GM21423 (cell line): Measurements from ENCODE around the gene RPL31.
"Not testable (repeated sequence)": the region's sequence is repeated elsewhere in the genome, so short reads cannot be mapped to it uniquely, and the experiment has no call there.

Experiments
- ATAC-seq: cut with Tn5 transposase; IDR thresholded peaks from one replicate; pipeline ENCODE4 v1.9.1; 2021; ENCODE audit warnings: mild to moderate bottlenecking, moderate library complexity; ENCODE audit not compliant: unreplicated experiment

RPL31 gene

GRCh38 chr2:101023327-101024107 lies 21.4 kb downstream of the RPL31 start:
- no peak for ATAC-seq

DNA sequence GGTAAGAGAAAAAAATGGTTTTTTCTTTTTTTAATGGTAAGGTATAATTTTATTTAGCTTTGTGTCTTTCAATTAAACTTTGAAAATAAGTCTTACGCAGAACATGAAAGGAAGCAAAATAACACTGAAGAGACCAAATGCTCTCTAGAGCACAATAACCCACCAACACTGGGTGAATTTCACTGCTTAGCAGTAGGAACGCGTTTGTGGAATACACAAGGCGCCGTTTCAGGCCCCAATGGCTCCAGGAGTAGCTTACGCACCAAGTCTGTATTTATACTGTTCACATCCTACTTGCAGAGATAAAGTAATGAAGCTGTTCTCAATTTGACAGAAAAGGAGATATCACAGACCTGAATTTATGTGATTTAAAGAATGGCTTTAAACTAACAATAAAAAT lies 23.5 kb downstream of the RPL31 start:
- ATAC-seq, result no peak

DNA sequence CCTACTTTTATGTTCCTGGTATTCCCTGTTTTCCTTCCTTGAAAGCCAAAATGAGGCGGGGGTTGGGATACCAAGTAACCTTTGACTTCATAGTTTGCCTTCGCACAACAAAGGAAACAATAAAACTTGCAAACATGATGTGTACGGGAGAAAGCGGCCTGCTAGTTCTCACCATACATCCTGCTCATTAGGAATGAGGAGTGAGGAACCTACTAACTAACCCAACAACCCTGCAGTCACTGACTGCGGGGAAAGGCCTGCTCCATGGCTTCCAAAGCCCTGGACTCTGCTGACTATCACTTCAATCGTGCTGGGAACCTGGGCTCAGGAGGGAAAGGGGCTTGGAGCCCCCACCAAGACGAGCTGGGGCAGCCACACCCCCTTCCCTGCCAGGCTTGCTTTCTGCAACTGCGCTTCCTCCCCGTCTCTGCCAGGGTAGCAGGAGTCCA lies 24.2 kb downstream of the RPL31 start:
- no peak for ATAC-seq

- no peak for ATAC-seq
These were observed 24.9 kb downstream of the RPL31 start for GRCh38 chr2:101026923-101027469.

DNA sequence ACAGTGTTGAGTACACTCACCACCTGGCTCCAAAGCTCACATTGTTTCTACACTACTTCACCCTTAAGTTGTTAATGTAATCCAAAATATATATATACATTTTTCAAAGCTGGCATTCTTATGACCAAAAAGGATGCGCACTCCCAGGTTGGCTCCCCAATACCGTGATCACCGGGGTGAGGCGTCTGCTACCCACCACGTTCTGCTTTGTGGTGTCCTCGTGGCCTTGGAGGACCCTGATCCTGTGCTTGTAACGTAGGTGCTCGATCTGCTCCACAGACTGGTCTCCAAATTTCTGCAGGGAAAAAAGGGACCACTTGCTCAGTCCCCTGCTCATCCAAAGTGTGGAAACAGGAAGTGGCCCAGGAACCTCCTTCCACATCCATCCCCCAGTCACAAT lies 25.8 kb downstream of the RPL31 start:
- no peak for ATAC-seq

- no peak for ATAC-seq
These were observed 28.9 kb downstream of the RPL31 start for GRCh38 chr2:101030866-101031554.

DNA sequence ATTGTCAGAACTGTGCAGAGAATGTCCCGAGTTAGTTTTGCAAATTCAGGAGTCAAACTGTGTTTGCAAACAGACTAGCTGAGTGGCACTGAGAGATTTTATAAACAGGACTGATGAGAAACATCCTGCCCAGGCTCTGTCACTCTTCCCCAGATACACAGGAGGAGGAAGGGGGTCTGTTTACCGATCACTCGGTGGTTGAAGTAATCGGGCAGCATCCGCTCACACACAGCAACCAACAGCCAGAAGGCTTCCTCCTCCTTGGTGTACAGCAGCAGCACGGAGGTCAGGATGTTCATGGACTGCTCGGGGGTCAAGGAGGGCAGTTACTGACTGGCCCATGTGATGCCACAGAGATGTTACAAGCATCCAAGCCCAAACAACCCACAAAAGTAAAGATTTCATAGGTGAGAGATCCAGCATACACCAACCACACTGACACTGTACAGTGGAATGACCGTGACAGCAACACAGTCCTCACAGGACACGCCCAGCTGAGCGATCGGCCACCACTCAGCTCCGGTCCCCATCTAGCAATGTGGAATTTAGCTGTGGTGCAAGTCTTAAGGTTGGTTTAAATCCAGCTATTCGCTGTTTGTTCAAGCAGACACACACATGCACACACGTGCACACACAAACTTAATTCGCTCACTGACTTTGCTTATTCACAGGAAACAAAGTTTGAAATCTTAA lies 30.1 kb downstream of the RPL31 start:
- ATAC-seq, result no peak

DNA sequence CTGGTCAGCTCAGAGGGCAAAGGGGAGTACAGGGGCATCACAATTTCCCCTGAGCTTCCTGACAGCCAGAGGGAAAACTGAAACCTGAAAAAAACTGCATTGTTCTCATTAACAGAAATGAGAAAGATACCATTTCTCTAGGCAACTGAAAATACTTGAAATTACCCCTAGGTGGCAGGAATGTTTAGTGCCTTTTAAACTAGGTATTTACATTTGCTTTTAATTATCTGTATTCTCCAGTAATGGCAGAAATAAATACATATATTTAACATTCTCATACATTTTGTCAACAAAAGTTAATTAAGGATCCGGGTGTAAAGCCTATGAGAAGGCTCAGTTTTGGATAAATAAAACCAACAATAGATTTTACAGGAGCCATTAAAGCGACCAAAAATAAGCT lies 34.5 kb downstream of the RPL31 start:
- ATAC-seq, result no peak

DNA sequence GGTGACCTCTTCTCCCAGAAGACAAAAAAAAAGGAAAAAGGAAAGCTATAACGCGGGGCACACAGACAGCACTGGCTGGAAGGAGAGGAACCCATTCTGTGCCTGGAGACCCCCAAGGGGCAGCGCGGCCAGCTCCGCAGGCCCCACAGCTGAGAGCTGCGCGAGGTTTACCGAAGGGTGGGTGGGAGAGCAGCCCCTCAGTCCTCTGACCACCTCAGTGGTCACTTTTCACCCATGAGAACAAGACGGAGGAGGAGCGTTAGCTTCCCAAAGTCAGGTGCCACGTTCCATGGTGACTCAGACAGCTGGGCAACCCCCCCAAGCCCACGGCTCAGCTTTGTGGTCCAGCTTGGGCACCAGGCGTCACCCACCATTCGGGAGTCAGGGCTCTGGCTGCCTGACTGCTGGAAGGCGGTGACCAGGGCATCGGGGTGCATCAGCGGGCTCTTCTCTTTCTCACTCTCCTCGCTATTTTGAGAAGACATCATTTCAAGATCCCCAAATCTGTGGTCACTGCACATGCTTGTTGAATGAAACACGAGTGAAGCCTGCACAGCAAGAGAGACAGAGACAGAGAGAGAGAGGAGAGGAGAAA lies 35.2 kb downstream of the RPL31 start:
- ATAC-seq, result no peak

GRCh38 chr2:101038455-101039255 lies 36.6 kb downstream of the RPL31 start:
- no peak for ATAC-seq

DNA sequence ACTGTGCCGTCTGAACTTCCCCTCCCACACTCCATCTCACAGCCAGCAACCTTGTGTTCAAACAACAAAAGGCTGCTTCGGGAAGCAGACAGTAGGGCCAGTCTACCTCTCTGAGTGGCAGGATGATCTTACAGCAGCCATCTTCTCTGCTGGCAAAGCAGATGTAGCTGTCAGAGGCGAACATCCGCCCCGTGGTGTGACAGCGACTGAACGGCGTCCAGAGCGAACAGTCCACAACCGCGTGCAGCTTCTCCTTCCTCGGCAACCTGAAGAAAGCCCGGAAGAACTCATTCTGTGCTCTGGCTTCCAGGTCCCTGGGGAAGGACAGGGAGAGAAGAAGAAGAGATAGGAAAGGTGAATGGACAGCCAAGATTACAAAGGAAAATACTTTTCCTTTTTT lies 38.0 kb downstream of the RPL31 start:
- ATAC-seq, result no peak

DNA sequence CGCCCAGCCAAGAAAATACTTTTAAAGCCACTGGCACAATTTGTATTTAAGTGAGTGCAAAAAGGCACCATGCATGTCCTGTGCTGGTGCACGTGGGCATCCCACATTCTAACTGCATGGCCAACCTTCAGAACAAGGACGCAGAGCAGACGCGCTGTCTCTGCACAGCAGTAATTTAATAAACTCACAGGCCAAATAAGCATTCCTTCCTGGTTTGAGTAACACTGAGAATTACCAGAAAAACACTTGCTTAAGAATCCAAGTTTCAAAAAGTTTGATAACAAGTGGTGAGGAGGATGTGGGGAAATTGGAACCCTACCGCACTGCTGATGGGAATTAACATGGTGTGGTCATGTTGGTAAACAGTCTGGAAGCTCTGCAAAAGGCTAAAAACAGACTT lies 38.7 kb downstream of the RPL31 start:
- no peak for ATAC-seq

- ATAC-seq, result no peak
These were observed 39.3 kb downstream of the RPL31 start for GRCh38 chr2:101041413-101041812.

DNA sequence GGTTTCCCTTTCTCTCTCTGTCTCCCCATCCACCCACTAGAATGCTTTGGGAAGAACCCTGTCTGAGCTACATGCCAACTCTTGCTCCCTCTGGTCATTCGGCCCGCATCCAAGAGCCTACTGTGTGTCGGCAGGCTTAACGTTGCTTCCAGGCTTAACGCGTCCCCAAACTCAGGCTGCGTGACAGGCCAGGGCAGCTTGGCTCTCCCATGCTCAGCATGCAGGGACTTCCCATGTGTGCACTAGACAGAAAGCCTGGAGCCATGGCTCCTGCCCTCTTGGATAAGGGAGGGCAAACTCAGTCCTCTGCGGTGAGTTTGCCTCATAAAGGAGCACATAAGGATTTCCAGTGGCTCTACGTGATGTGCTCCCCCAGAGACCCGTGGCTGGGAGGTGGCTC lies 43.2 kb downstream of the RPL31 start:
- no peak for ATAC-seq

GRCh38 chr2:101047075-101047766 lies 45.1 kb downstream of the RPL31 start:
- no peak for ATAC-seq

DNA sequence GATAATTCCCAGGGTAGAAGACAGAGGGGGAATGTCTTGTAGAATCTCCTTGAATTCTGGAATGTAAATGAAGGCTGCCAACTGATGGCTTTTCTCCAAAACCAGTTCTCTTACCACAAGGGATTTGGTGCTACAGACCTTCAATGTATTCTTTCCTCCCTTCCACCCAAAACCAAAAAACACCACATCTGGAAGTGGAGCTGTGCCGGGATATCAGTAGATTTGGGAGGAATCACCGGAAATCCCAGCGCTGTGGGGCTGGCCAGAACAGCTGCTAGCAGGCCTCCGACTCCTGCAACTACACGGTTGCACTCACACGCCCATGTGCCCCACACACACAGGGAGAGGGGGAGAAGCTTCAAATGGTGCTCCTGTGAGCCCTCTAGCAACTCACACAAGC lies 45.7 kb downstream of the RPL31 start:
- ATAC-seq, result no peak

GRCh38 chr2:101048756-101049155 lies 46.7 kb downstream of the RPL31 start:
- ATAC-seq, result no peak

DNA sequence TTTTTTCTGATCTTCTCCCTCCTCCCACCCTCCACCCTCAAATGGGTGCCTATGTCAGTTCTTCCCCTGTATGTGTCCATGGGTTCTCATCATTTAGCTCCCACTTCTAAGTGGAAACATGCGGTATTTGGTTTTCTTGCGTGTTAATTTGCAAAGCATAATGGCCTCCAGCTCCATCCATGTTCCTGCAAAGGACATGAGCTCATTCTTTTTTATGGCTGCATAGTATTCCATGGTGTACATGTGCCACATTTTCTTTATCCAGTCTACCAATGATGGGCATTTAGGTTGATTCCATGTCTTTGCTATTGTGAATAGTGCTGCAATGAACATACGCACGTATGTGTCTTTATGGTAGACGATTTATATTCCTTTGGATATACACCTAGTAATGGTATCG lies 48.8 kb downstream of the RPL31 start:
- ATAC-seq, result not testable (repeated sequence)

DNA sequence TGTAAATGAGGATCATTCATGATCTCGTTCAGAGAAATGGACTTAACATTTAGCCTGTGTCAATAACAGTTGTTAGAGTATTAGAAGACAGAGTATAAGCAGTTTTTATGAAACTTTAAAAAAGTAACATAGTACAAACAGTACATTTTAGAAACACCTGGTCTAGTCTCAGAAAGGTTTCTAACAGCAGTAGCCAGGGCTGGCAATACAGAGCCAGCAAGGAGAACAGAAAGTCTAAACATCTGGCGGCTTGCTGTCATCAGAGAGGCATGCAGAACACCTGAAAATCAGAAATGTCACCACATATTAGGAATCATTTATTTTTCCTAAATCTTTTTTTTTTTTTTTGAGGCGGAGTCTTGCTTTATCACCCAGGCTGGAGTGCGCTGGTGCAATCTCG lies 50.1 kb downstream of the RPL31 start:
- ATAC-seq, result no peak

- no peak for ATAC-seq
These were observed 51.0 kb downstream of the RPL31 start for GRCh38 chr2:101053117-101053516.
